H1 (cell line): ENCODE data around the gene ERG28. TPM values are rescaled to one million over a fixed set of nuclear protein-coding genes. Genes with fewer than 3 reads are reported as not detected.
A peak's percentile ranks its signal among the peaks of the same experiment; 100 is the strongest.
"Not testable (repeated sequence)": the region's sequence is repeated elsewhere in the genome, so short reads cannot be mapped to it uniquely, and the experiment has no call there.

Source experiments
- CTCF ChIA-PET: fragments of 300-600 bp; sonication (Branson Sonifier 250); formaldehyde crosslinking; loops from one replicate; lab custom pipeline; 2021; ENCODE audit not compliant: partially characterized antibody; lab: Charles Lee
- POLR2A ChIA-PET: fragments of 300-600 bp; sonication (Branson Sonifier 250); formaldehyde crosslinking; loops from one replicate; lab custom pipeline; 2021; ENCODE audit warnings: inconsistent platforms; ENCODE audit not compliant: partially characterized antibody; lab: Charles Lee
- DNase-seq, 2 experiments: peaks; one replicate each; pipeline versions ENCODE4 v3.0.0 to v3.0.0-alpha.2; 2010 to 2022; ENCODE audit warnings: low spot score in 2 of 2, low read depth in 1 of 2, mixed read lengths in 1 of 2
- FAIRE-seq: peaks from 2 replicates; lab custom pipeline; 2011; peaks lifted over from hg19 to GRCh38; lab: Jason Lieb, UNC
- H2AFZ ChIP-seq: 2 replicates; pipeline ENCODE4 v1.8.1; 2012; ENCODE audit warnings: low read length, inconsistent platforms
- H2AK5ac ChIP-seq: 2 replicates; pipeline ENCODE4 v1.6.1; 2013; ENCODE audit warnings: low read depth, low read length
- H2BK120ac ChIP-seq: replicated peaks from 2 replicates; pipeline ENCODE3; 2013; ENCODE audit warnings: low read depth, low read length, inconsistent platforms
- H2BK12ac ChIP-seq: 2 replicates; pipeline ENCODE4 v1.6.1; 2013; ENCODE audit warnings: low read depth, low read length
- H2BK15ac ChIP-seq: 2 replicates; pipeline ENCODE4 v1.6.1; 2013; ENCODE audit warnings: low read length
- H2BK20ac ChIP-seq: 2 replicates; pipeline ENCODE4 v1.6.1; 2013; ENCODE audit warnings: low read length
- H2BK5ac ChIP-seq: 2 replicates; pipeline ENCODE4 v1.6.1; 2013; ENCODE audit warnings: low read depth, low read length
- H3K14ac ChIP-seq: 2 replicates; pipeline ENCODE4 v1.6.1; 2013; ENCODE audit warnings: inconsistent platforms; ENCODE audit not compliant: insufficient read length
- H3K18ac ChIP-seq: 2 replicates; pipeline ENCODE4 v1.6.1; 2013; ENCODE audit warnings: low read length; ENCODE audit errors: extremely low read depth
- H3K23ac ChIP-seq: 2 replicates; pipeline ENCODE4 v1.6.1; 2013; ENCODE audit warnings: inconsistent platforms; ENCODE audit not compliant: insufficient read length
- H3K23me2 ChIP-seq: 2 replicates; pipeline ENCODE4 v1.6.1; 2013; ENCODE audit warnings: low read depth, low read length
- H3K27ac ChIP-seq: 2 replicates; pipeline ENCODE4 v1.6.1; 2011; ENCODE audit warnings: low read depth, low read length, inconsistent platforms
- H3K27me3 ChIP-seq, 4 experiments: replicated peaks in 1 of 4; 1 replicate in 1 of 4; 2 replicates in 3 of 4; pipeline versions ENCODE4 v1.6.1 to v1.8.1; 2011 to 2013; ENCODE audit warnings: low read length in 3 of 4, mild to moderate bottlenecking in 3 of 4, inconsistent platforms in 2 of 4, mixed read lengths in 2 of 4, moderate library complexity in 1 of 4; ENCODE audit not compliant: control insufficient read depth in 3 of 4, insufficient read depth in 3 of 4; ENCODE audit errors: extremely low read depth in 1 of 4
- H3K36me3 ChIP-seq, 4 experiments: 2 replicates each; pipeline versions ENCODE4 v1.6.1 to v1.8.1; 2011 to 2013; ENCODE audit warnings: mild to moderate bottlenecking in 4 of 4, low read length in 3 of 4, moderate library complexity in 2 of 4, control low read depth in 1 of 4, inconsistent platforms in 1 of 4; ENCODE audit not compliant: insufficient read depth in 4 of 4, control insufficient read depth in 2 of 4
- H3K4ac ChIP-seq: replicated peaks from 2 replicates; pipeline ENCODE3; 2013; ENCODE audit warnings: low read length, low read depth, mixed read lengths, inconsistent platforms; ENCODE audit not compliant: insufficient read length
- H3K4me1 ChIP-seq, 4 experiments: replicated peaks in 1 of 4; 1 replicate in 1 of 4; 2 replicates in 3 of 4; pipeline versions ENCODE4 v1.6.1 to v1.8.1; 2011 to 2013; ENCODE audit warnings: low read length in 3 of 4, inconsistent platforms in 2 of 4, mixed read lengths in 1 of 4; ENCODE audit not compliant: insufficient read depth in 4 of 4, control insufficient read depth in 3 of 4
- H3K4me2 ChIP-seq, 2 experiments: 2 replicates each; pipeline versions ENCODE4 v1.6.1 to v1.8.1; 2011 to 2013; ENCODE audit warnings: low read depth in 2 of 2, low read length in 2 of 2, control low read depth in 1 of 2, inconsistent platforms in 1 of 2, mild to moderate bottlenecking in 1 of 2; ENCODE audit not compliant: insufficient read depth in 1 of 2
- H3K4me3 ChIP-seq, 4 experiments: fragments of 200-600, 300-600 bp in 1 of 4; sonication (generic), shearing (Covaris generic), sonication (Bioruptor Twin) in 1 of 4; 2 replicates each; pipeline versions ENCODE4 v1.5.1 to v1.8.1; 2011 to 2016; ENCODE audit warnings: low read length in 4 of 4, low read depth in 3 of 4, control low read depth in 2 of 4, inconsistent platforms in 2 of 4, mild to moderate bottlenecking in 2 of 4, mixed read lengths in 1 of 4, moderate library complexity in 1 of 4; ENCODE audit not compliant: insufficient read depth in 2 of 4; ENCODE audit errors: extremely low read depth in 1 of 4
- H3K56ac ChIP-seq: replicated peaks from 2 replicates; pipeline ENCODE3; 2013; ENCODE audit warnings: low read depth, mild to moderate bottlenecking, mixed read lengths, low read length, inconsistent platforms; ENCODE audit not compliant: insufficient read length
- H3K79me1 ChIP-seq: 2 replicates; pipeline ENCODE4 v1.6.1; 2013; ENCODE audit warnings: low read depth, low read length, control low read depth
- H3K79me2 ChIP-seq, 2 experiments: 2 replicates each; pipeline versions ENCODE4 v1.6.1 to v1.8.1; 2012 to 2013; ENCODE audit warnings: low read length in 2 of 2, mild to moderate bottlenecking in 2 of 2, inconsistent platforms in 1 of 2; ENCODE audit not compliant: insufficient read depth in 2 of 2, control insufficient read depth in 1 of 2
- H3K9ac ChIP-seq, 4 experiments: replicated peaks in 1 of 4; 1 replicate in 1 of 4; 2 replicates in 3 of 4; pipeline versions ENCODE4 v1.6.1 to v1.8.1; 2011 to 2013; ENCODE audit warnings: low read depth in 3 of 4, low read length in 3 of 4, control low read depth in 2 of 4, mild to moderate bottlenecking in 2 of 4, moderate library complexity in 2 of 4, inconsistent platforms in 1 of 4; ENCODE audit errors: extremely low read depth in 1 of 4
- H3K9me3 ChIP-seq, 2 experiments: 2 replicates each; pipeline versions ENCODE4 v1.6.1 to v1.8.1; 2012 to 2013; ENCODE audit warnings: mild to moderate bottlenecking in 2 of 2, moderate library complexity in 2 of 2, control low read depth in 1 of 2, inconsistent platforms in 1 of 2, low read depth in 1 of 2, low read length in 1 of 2, mixed read lengths in 1 of 2; ENCODE audit not compliant: insufficient read depth in 2 of 2
- H4K20me1 ChIP-seq, 2 experiments: replicated peaks in 1 of 2; 2 replicates each; pipeline versions ENCODE3 to v1.8.1; 2011 to 2013; ENCODE audit warnings: inconsistent platforms in 2 of 2, low read length in 2 of 2, mild to moderate bottlenecking in 1 of 2; ENCODE audit not compliant: insufficient read depth in 2 of 2, control insufficient read depth in 1 of 2
- H4K5ac ChIP-seq: 2 replicates; pipeline ENCODE4 v1.6.1; 2013; ENCODE audit warnings: low read length, low read depth, mixed read lengths, inconsistent platforms; ENCODE audit not compliant: insufficient read length
- H4K8ac ChIP-seq: 2 replicates; pipeline ENCODE4 v1.8.0; 2013; ENCODE audit warnings: mild to moderate bottlenecking, moderate library complexity, low read length, inconsistent platforms; ENCODE audit not compliant: insufficient read depth; ENCODE audit errors: extremely low read depth
- H4K91ac ChIP-seq: replicated peaks from 2 replicates; pipeline ENCODE3; 2013; ENCODE audit warnings: low read length, mixed read lengths, inconsistent platforms; ENCODE audit not compliant: insufficient read length
- EP300 ChIP-seq, 2 experiments: IDR thresholded peaks; 1 replicate in 1 of 2; 2 replicates in 1 of 2; pipeline ENCODE4 v1.6.1; 2011 to 2012; ENCODE audit warnings: low read depth in 2 of 2, low read length in 2 of 2, mild to moderate bottlenecking in 2 of 2, borderline replicate concordance in 1 of 2, inconsistent platforms in 1 of 2, moderate library complexity in 1 of 2
- WGBS, 2 experiments: shearing (Covaris generic) in 1 of 2; methylation state at CpG; one replicate each; pipeline versions ENCODE4 v1.1.6 to v1.1.7; 2013 to 2015; ENCODE audit warnings: low lambda C conversion rate in 2 of 2, mixed read lengths in 2 of 2, inconsistent platforms in 1 of 2, low coverage in 1 of 2, missing lambda C conversion rate in 1 of 2; ENCODE audit not compliant: insufficient replicate concordance in 2 of 2, insufficient coverage in 1 of 2, insufficient read length in 1 of 2; ENCODE audit errors: extremely low coverage in 1 of 2, missing lambda C conversion rate in 1 of 2; 5-methylcytosine and 5-hydroxymethylcytosine counted together
- polyA plus RNA-seq, 7 experiments: library from polyadenylated mRNA; depleted of rRNA in 3 of 7; stranded (reverse) in 5 of 7; unstranded in 2 of 7; fragments of >200 nt in 5 of 7; fragments of 200-250 nt in 2 of 7; gene quantifications; 1 replicate in 5 of 7; 2 replicates in 1 of 7; 4 replicates in 1 of 7; pipeline versions ENCODE4 v1.2.1 to v1.2.3, GENCODE V29; 2011 to 2013; ENCODE audit warnings: missing spikeins in 2 of 7, mixed read lengths in 2 of 7
- total RNA-seq: library from RNA; stranded (reverse); fragmentation: NEBNext Ultra II Directional; extraction: Animal tissue kit (Norgen Biotek cat#: 25700); gene quantifications from 2 replicates; pipeline ENCODE4 v1.2.1, GENCODE V29; 2021

ERG28 gene
- total and polyA plus RNA-seq, 2 of the 8 experiments (the other 6 are each of a cell fraction or from before 2014, with no cell fraction given), result 32.6 to 56.7 TPM

DNA sequence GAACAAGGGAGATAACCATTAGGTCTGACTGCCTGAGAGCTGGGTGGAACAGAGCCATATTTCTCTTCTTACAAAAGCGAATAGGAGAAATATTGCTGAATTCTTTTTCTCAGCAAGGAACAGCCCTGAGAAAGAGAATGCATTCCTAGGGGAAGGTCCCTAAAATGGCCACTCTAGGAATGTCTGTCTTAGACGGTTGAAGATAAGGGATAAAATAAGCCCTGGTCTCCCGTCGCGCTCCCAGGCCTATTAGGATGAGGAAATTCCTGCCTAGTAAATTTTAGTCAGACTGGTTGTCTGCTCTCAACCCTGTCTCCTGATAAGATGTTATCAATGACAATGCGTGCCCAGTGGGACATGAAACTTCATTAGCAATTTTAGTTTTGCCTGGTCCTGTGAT lies 34.3 kb upstream of the ERG28 start:
- H2BK20ac ChIP-seq, H3K4me1 ChIP-seq, H2BK15ac ChIP-seq, H4K91ac ChIP-seq, H3K27ac ChIP-seq, H3K27me3 ChIP-seq, H2BK120ac ChIP-seq, H3K79me1 ChIP-seq, H4K5ac ChIP-seq, H3K4me2 ChIP-seq, H3K18ac ChIP-seq, POLR2A ChIA-PET, H2BK5ac ChIP-seq, H4K8ac ChIP-seq, H3K9ac ChIP-seq, FAIRE-seq, H3K23ac ChIP-seq, H2BK12ac ChIP-seq, H3K79me2 ChIP-seq, H3K4ac ChIP-seq, H2AK5ac ChIP-seq, H3K14ac ChIP-seq, H3K23me2 ChIP-seq, H4K20me1 ChIP-seq, DNase-seq, H3K4me3 ChIP-seq, H3K56ac ChIP-seq, H2AFZ ChIP-seq, H3K9me3 ChIP-seq: not testable (repeated sequence)
- WGBS, 2 experiments, result 97% methylated on average over 6 of the region's 6 CpGs; no CpG with 5 or more reads in 1 of the 2 experiments
- peaks cover 6 to 53% (median 25%) of the 10 kb centered on the region in 4 experiments; a peak in 7 of 8 replicates for H3K36me3 ChIP-seq
- CTCF ChIA-PET, result interaction anchor here (1.6 kb wide), 1 partner anchor 14 kb away, joined by 7 read pairs; no protein-coding TSS in a partner anchor
- TF ChIP-seq EP300 (IDR thresholded peaks at IDR 0.05; ENCODE audit: borderline replicate concordance in 1 of 2, low read depth in 2 of 2, low read length in 2 of 2), result peak in 1 of 2 experiments; percentile 53; a peak in 1 of 3 replicates
